ENCODE data around the gene WIPF1. TPM values are rescaled to one million over a fixed set of nuclear protein-coding genes. Genes with fewer than 3 reads are reported as not detected.

The WIPF1 gene
- total RNA-seq, 2 donors from 2014 or later: 7.2 to 19.0 TPM

GRCh38 chr2:174568425-174568824, 29.2 kb downstream of the WIPF1 start:
- TF ChIP-seq POLR2A (IDR thresholded peaks at IDR 0.05) (no peak), POLR2AphosphoS5 (IDR thresholded peaks at IDR 0.05) (no peak)
- TF ChIP-seq, protein P1, sequence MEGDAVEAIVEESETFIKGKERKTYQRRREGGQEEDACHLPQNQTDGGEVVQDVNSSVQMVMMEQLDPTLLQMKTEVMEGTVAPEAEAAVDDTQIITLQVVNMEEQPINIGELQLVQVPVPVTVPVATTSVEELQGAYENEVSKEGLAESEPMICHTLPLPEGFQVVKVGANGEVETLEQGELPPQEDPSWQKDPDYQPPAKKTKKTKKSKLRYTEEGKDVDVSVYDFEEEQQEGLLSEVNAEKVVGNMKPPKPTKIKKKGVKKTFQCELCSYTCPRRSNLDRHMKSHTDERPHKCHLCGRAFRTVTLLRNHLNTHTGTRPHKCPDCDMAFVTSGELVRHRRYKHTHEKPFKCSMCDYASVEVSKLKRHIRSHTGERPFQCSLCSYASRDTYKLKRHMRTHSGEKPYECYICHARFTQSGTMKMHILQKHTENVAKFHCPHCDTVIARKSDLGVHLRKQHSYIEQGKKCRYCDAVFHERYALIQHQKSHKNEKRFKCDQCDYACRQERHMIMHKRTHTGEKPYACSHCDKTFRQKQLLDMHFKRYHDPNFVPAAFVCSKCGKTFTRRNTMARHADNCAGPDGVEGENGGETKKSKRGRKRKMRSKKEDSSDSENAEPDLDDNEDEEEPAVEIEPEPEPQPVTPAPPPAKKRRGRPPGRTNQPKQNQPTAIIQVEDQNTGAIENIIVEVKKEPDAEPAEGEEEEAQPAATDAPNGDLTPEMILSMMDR (IDR thresholded peaks at IDR 0.05): no peak
- intact Hi-C loops (cut with DNase I): no loop called here
- no peaks in the 10 kb centered on the region for H3K9me3 ChIP-seq
- no peak overlapping the region for H3K27ac ChIP-seq
- no peaks in the 10 kb centered on the region for H3K27me3 ChIP-seq (replicated peaks; ENCODE audit: insufficient read depth)
- no peak for DNase-seq (ENCODE audit: low spot score)
- H3K4me3 ChIP-seq: no peak overlapping the region
- peaks cover 3 to 6% of the 10 kb centered on the region in 2 donors for H3K36me3 ChIP-seq
- H3K4me1 ChIP-seq (replicated peaks): no peaks in the 10 kb centered on the region

DNA sequence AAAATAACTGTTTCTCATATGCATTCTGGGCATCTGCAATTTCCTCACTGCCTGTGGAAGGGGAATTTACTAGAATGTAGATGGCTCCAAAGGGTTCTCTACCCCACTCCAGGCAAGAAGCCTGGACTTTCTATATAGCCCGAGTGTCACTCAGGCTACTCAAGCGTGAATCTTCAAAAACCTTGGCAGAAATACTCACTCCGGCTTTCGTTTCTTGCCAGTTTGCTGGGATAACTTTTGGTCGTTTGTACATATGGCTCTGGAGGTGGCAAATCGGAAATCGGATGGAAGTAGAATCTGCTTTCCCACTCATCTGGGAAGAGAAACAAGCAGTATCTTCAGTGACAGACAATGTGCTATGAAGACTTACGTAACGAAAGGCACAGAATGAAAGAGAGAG, 30.7 kb downstream of the WIPF1 start:
- H3K27ac ChIP-seq: no peak overlapping the region
- no peak for DNase-seq (ENCODE audit: low spot score)

GRCh38 chr2:174563530-174564282, 33.9 kb downstream of the WIPF1 start:
- Histone ChIP-seq H3K9me3 (no peaks in the 10 kb centered on the region), H3K27me3 (replicated peaks; ENCODE audit: insufficient read depth) (no peaks in the 10 kb centered on the region), H3K4me1 (replicated peaks) (no peaks in the 10 kb centered on the region), H3K4me3 (no peak overlapping the region), H3K36me3 (no peaks in the 10 kb centered on the region), H3K27ac (no peak overlapping the region)
- intact Hi-C loops (cut with DNase I): no loop called here
- 97% methylated on average over 5 of the region's 5 CpGs for WGBS
- no peak for DNase-seq (ENCODE audit: low spot score)
- TF ChIP-seq POLR2AphosphoS5 (IDR thresholded peaks at IDR 0.05) (no peak), POLR2A (IDR thresholded peaks at IDR 0.05) (no peak)
- TF ChIP-seq, protein P1 (IDR thresholded peaks at IDR 0.05): no peak

More for the DNA sequence above, 30.7 kb downstream of the WIPF1 start:
- Histone ChIP-seq H3K4me1 (replicated peaks) (no peaks in the 10 kb centered on the region), H3K9me3 (no peaks in the 10 kb centered on the region), H3K36me3 (peaks cover 3 to 6% of the 10 kb centered on the region in 2 donors), H3K27me3 (replicated peaks; ENCODE audit: insufficient read depth) (no peaks in the 10 kb centered on the region), H3K4me3 (no peak overlapping the region)
- 95% methylated on average over 9 of the region's 9 CpGs for WGBS
- intact Hi-C loops (cut with DNase I): no loop called here
- TF ChIP-seq POLR2A (IDR thresholded peaks at IDR 0.05) (no peak), POLR2AphosphoS5 (IDR thresholded peaks at IDR 0.05) (no peak)
- TF ChIP-seq, protein P1 (IDR thresholded peaks at IDR 0.05): no peak

DNA sequence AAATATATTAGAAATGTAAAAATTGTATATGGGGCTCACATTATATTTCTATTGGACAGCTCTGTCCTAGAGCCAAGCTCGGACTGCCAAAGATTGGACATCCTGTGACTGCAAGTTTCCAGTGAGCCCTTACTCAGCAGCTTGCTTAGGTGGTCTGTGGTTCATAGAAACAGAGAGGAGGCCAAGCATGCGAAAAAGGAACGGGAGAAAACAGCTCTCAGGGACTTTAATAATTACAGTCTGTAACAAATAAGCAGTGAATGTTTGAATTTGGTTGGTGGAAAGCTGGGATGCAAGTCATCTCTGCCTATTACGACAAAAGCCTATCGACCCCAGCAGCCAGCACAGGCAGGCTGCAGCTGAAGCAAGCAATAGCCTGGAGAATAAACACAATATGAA, 35.6 kb downstream of the WIPF1 start:
- Histone ChIP-seq H3K27ac (no peak overlapping the region), H3K27me3 (replicated peaks; ENCODE audit: insufficient read depth) (no peaks in the 10 kb centered on the region), H3K36me3 (no peaks in the 10 kb centered on the region), H3K4me1 (replicated peaks) (no peaks in the 10 kb centered on the region), H3K9me3 (no peaks in the 10 kb centered on the region), H3K4me3 (no peak overlapping the region)
- intact Hi-C loops (cut with DNase I): no loop called here
- 52% methylated on average over 5 of the region's 5 CpGs for WGBS
- TF ChIP-seq, protein P1 (IDR thresholded peaks at IDR 0.05): no peak
- no peak for TF ChIP-seq POLR2A (IDR thresholded peaks at IDR 0.05)
- TF ChIP-seq POLR2AphosphoS5 (IDR thresholded peaks at IDR 0.05): no peak
- no peak for DNase-seq (ENCODE audit: low spot score)
